ENCODE results near the gene SCARF2. TPM values are rescaled to one million over a fixed set of nuclear protein-coding genes. Genes with fewer than 3 reads are reported as not detected.

The SCARF2 gene
- total and polyA plus RNA-seq, 2 of the 13 experiments (the other 11 are each of a cell fraction or from before 2014, with no cell fraction given), result 3.3 to 6.2 TPM

GRCh38 chr22:20456064-20456721 is 18.6 kb upstream of the SCARF2 start (continued):
- TF ChIP-seq IRF9 (CRISPR knock-in tag; IDR thresholded peaks at IDR 0.05; ENCODE audit: borderline replicate concordance) (no peak), GATA4 (IDR thresholded peaks at IDR 0.05; ENCODE audit: borderline replicate concordance, low read depth) (no peak), ZNF781 (CRISPR knock-in tag; IDR thresholded peaks at IDR 0.05; ENCODE audit: borderline replicate concordance, not compliant biosample characterization) (no peak), SIX1 (CRISPR knock-in tag; IDR thresholded peaks at IDR 0.05; ENCODE audit: borderline replicate concordance) (no peak), UBTF (CRISPR knock-in tag; IDR thresholded peaks at IDR 0.05) (no peak), KDM4B (CRISPR knock-in tag; IDR thresholded peaks at IDR 0.05) (no peak), ZNF850 (CRISPR knock-in tag; conservative IDR thresholded peaks at IDR 0.05) (no peak), RELA (CRISPR knock-in tag; IDR thresholded peaks at IDR 0.05) (no peak), ZNF543 (CRISPR knock-in tag; IDR thresholded peaks at IDR 0.05) (no peak), TOE1 (CRISPR knock-in tag; IDR thresholded peaks at IDR 0.05) (no peak), KLF6 (CRISPR knock-in tag; IDR thresholded peaks at IDR 0.05) (no peak), WIZ (CRISPR knock-in tag; IDR thresholded peaks at IDR 0.05) (no peak), MAFG (CRISPR knock-in tag; IDR thresholded peaks at IDR 0.05) (no peak), ZNF460 (CRISPR knock-in tag; IDR thresholded peaks at IDR 0.05; ENCODE audit: borderline replicate concordance) (no peak), BORCS8-MEF2B (CRISPR knock-in tag; IDR thresholded peaks at IDR 0.05) (0 out of 2 replicates have a peak, but pooled peaks have one; percentile 33), ZNF576 (CRISPR knock-in tag; IDR thresholded peaks at IDR 0.05) (no peak), ARID5B (CRISPR knock-in tag; IDR thresholded peaks at IDR 0.05) (0 out of 2 replicates have a peak, but pooled peaks have one; percentile 12), ZFP41 (CRISPR knock-in tag; IDR thresholded peaks at IDR 0.05; ENCODE audit: borderline replicate concordance) (no peak), HIVEP1 (CRISPR knock-in tag; IDR thresholded peaks at IDR 0.05) (no peak), DPF2 (CRISPR knock-in tag; IDR thresholded peaks at IDR 0.05; ENCODE audit: borderline replicate concordance, low read depth) (no peak), ZNF577 (CRISPR knock-in tag; IDR thresholded peaks at IDR 0.05; ENCODE audit: borderline replicate concordance, low read depth) (no peak), ZNF879 (CRISPR knock-in tag; IDR thresholded peaks at IDR 0.05) (no peak)

All from HepG2 (cell line).